Ovary (tissue), 3 donors: ENCODE results near the gene CLEC18A.
"Not testable (repeated sequence)": the region's sequence is repeated elsewhere in the genome, so short reads cannot be mapped to it uniquely, and the experiment has no call there.

Experiments
- CTCF ChIP-seq, 3 donors: fragments of 450-650 bp in 2 of 3; fragments of 200-600 bp in 1 of 3; IDR thresholded peaks; one replicate each; pipeline versions ENCODE4 v1.5.1 to v1.8.0; 2016 to 2022; ENCODE audit warnings: antibody characterized with exemption in 3 of 3, mild to moderate bottlenecking in 1 of 3
- EP300 ChIP-seq: sonication (generic); formaldehyde crosslinking; IDR thresholded peaks from one replicate; pipeline ENCODE4 v1.6.1; 2017; ENCODE audit warnings: antibody characterized with exemption
- POLR2A ChIP-seq: fragments of 450-650 bp; IDR thresholded peaks from one replicate; pipeline ENCODE4 v1.6.1; 2017; ENCODE audit warnings: antibody characterized with exemption, mild to moderate bottlenecking, moderate library complexity
- donor health status: DM: no; HTN: no; CAD: no.

GRCh38 chr16:70003511-70003910 is 52.4 kb downstream of the CLEC18A start:
- TF ChIP-seq CTCF (IDR thresholded peaks at IDR 0.05); EP300; POLR2A: not testable (repeated sequence)
